Stomach smooth muscle (tissue), 2 donors: Measurements from ENCODE around the gene ATP8A1.
"Not testable (repeated sequence)": the region's sequence is repeated elsewhere in the genome, so short reads cannot be mapped to it uniquely, and the experiment has no call there.

Experiments
- H3K27ac ChIP-seq: one replicate; pipeline ENCODE4 v1.7.0; 2013; ENCODE audit warnings: mild to moderate bottlenecking, low read length, inconsistent platforms
- H3K27me3 ChIP-seq, 2 donors: one replicate each; pipeline ENCODE4 v1.7.0; 2013; ENCODE audit warnings: low read length in 2 of 2; ENCODE audit not compliant: insufficient read depth in 2 of 2, control insufficient read depth in 1 of 2
- H3K36me3 ChIP-seq, 2 donors: one replicate each; pipeline ENCODE4 v1.7.0; 2013; ENCODE audit warnings: low read length in 2 of 2; ENCODE audit not compliant: control insufficient read depth in 2 of 2, insufficient read depth in 2 of 2
- H3K4me1 ChIP-seq: one replicate; pipeline ENCODE4 v1.7.0; 2013; ENCODE audit warnings: low read length; ENCODE audit not compliant: control insufficient read depth, insufficient read depth
- H3K4me3 ChIP-seq, 2 donors: one replicate each; pipeline ENCODE4 v1.7.0; 2013; ENCODE audit warnings: low read length in 2 of 2
- H3K9ac ChIP-seq, 2 donors: one replicate each; pipeline ENCODE4 v1.7.0; 2013; ENCODE audit warnings: low read length in 2 of 2, mild to moderate bottlenecking in 1 of 2
- H3K9me3 ChIP-seq, 2 donors: one replicate each; pipeline ENCODE4 v1.7.0; 2013; ENCODE audit warnings: low read length in 2 of 2; ENCODE audit not compliant: control insufficient read depth in 2 of 2
- donor health status: healthy.
- donor health status: Pancreatic carcinoma.

ATP8A1 gene

DNA sequence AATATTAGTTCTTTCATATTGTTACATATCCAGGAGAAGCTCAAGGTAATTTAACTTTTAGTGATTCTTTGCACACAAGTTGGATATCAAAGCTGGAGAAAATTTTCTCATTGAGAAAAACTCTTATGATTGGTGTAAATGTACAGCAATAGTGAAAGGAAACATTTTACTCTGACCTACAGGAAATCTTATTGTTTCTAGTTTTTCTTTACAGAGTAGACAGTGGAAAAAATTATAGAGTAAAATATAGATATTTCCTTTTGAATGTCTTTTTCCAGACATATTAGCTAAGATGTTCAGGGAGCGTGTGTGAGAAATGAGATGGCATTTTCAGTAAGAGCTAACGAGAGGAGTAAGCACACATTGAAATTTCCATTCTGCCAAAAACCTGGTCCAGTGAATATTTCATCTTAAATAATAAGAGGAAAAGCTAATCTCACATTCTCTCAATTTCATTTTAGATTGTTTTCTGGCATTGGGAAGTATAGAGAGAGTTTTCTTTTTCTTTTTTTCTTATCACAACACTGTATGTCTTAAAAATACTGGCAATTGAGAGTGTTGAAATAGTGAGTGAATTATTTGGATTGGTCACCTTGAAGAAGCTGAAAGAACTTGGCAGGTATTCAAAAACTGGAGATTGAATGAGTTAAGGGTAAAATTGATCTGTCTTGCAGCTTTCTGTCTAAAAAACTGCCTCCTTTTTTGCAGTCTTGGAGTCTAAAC lies 15.6 kb upstream of the ATP8A1 start:
- Histone ChIP-seq H3K27ac (no peak overlapping the region), H3K4me1 (no peaks in the 10 kb centered on the region), H3K9ac (no peak overlapping the region), H3K9me3 (no peaks in the 10 kb centered on the region), H3K36me3 (no peaks in the 10 kb centered on the region), H3K27me3 (no peaks in the 10 kb centered on the region), H3K4me3 (no peak overlapping the region)

GRCh38 chr4:42671431-42672194 lies 14.7 kb upstream of the ATP8A1 start:
- no peaks in the 10 kb centered on the region for H3K9me3 ChIP-seq
- no peak overlapping the region for H3K4me3 ChIP-seq
- H3K27ac ChIP-seq = no peak overlapping the region
- no peak overlapping the region for H3K9ac ChIP-seq
- H3K4me1 ChIP-seq = no peaks in the 10 kb centered on the region
- no peaks in the 10 kb centered on the region for H3K36me3 ChIP-seq
- no peaks in the 10 kb centered on the region for H3K27me3 ChIP-seq

GRCh38 chr4:42658261-42658660 lies 1.4 kb upstream of the ATP8A1 start:
- Histone ChIP-seq H3K4me3 (peak overlapping the region in 1 of 2 donors; percentile 89), H3K4me1 (peaks cover 20% of the 10 kb centered on the region), H3K27ac (peak overlapping the region; percentile 91), H3K36me3 (no peaks in the 10 kb centered on the region), H3K9ac (peak overlapping the region; percentile 31 to 72), H3K9me3 (no peaks in the 10 kb centered on the region), H3K27me3 (no peaks in the 10 kb centered on the region)

DNA sequence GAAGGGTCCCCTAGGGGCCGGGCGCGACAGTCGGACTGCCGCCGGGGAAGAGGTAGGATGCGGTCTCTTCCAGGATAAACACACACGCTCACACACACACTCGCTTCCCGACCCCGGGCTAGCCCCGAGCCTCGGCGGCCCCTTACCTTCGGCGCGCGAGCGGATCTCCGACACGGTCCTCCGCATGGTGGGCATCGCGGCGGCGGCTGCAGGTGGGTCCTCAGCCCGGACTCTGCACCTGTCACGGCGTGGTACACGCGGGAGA lies 294 bp downstream of the ATP8A1 start:
- H3K9ac ChIP-seq = peak overlapping the region; percentile 64 to 69
- H3K27ac ChIP-seq = no peak overlapping the region
- H3K9me3 ChIP-seq = peaks cover 0 to 1% of the 10 kb centered on the region in 2 donors
- H3K36me3 ChIP-seq = no peaks in the 10 kb centered on the region
- H3K4me1 ChIP-seq = peaks cover 20% of the 10 kb centered on the region
- H3K27me3 ChIP-seq = no peaks in the 10 kb centered on the region
- peak overlapping the region; percentile 86 to 89 for H3K4me3 ChIP-seq

GRCh38 chr4:42655921-42656678 lies 805 bp downstream of the ATP8A1 start:
- H3K9me3 ChIP-seq = peaks cover 0 to 2% of the 10 kb centered on the region in 2 donors
- H3K27me3 ChIP-seq = no peaks in the 10 kb centered on the region
- peak overlapping the region; percentile 64 to 69 for H3K9ac ChIP-seq
- peak overlapping the region; percentile 86 to 89 for H3K4me3 ChIP-seq
- H3K36me3 ChIP-seq = no peaks in the 10 kb centered on the region
- no peak overlapping the region for H3K27ac ChIP-seq
- H3K4me1 ChIP-seq = peaks cover 20% of the 10 kb centered on the region

DNA sequence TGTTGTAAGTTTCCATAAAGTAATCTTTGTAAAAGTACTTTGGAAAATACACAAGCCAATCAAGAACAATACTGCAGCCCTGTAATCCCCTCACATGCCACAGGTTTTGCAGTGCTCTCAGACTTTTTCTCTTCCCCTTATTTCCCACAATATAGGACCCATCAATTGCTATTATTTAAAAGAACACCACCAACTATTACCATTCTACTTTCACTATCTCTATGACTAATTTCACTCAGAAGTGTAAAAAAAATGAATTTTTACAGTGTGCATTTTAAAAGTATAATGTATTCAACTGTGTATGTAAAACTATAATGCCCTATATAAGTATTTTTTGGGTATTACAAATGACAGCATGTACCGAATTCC lies 1.7 kb downstream of the ATP8A1 start:
- peak overlapping the region; percentile 13 to 64 for H3K9ac ChIP-seq
- peaks cover 20% of the 10 kb centered on the region for H3K4me1 ChIP-seq
- H3K27me3 ChIP-seq = no peaks in the 10 kb centered on the region
- no peaks in the 10 kb centered on the region for H3K36me3 ChIP-seq
- no peak overlapping the region for H3K27ac ChIP-seq
- H3K4me3 ChIP-seq = peak overlapping the region; percentile 86 to 89
- peaks cover 0 to 2% of the 10 kb centered on the region in 2 donors for H3K9me3 ChIP-seq

GRCh38 chr4:42654631-42655268 lies 2.2 kb downstream of the ATP8A1 start:
- Histone ChIP-seq H3K36me3 (no peaks in the 10 kb centered on the region), H3K27ac (no peak overlapping the region), H3K4me3 (peak overlapping the region in 1 of 2 donors; percentile 89), H3K27me3 (no peaks in the 10 kb centered on the region), H3K4me1 (peaks cover 20% of the 10 kb centered on the region), H3K9ac (peak overlapping the region in 1 of 2 donors; percentile 13), H3K9me3 (peaks cover 0 to 2% of the 10 kb centered on the region in 2 donors)

GRCh38 chr4:42653626-42654560 lies 3.0 kb downstream of the ATP8A1 start:
- Histone ChIP-seq H3K36me3 (no peaks in the 10 kb centered on the region), H3K27me3 (no peaks in the 10 kb centered on the region), H3K4me1 (peaks cover 20% of the 10 kb centered on the region), H3K4me3 (peak overlapping the region in 1 of 2 donors; percentile 1), H3K9me3 (peaks cover 0 to 2% of the 10 kb centered on the region in 2 donors), H3K27ac (no peak overlapping the region), H3K9ac (no peak overlapping the region)

DNA sequence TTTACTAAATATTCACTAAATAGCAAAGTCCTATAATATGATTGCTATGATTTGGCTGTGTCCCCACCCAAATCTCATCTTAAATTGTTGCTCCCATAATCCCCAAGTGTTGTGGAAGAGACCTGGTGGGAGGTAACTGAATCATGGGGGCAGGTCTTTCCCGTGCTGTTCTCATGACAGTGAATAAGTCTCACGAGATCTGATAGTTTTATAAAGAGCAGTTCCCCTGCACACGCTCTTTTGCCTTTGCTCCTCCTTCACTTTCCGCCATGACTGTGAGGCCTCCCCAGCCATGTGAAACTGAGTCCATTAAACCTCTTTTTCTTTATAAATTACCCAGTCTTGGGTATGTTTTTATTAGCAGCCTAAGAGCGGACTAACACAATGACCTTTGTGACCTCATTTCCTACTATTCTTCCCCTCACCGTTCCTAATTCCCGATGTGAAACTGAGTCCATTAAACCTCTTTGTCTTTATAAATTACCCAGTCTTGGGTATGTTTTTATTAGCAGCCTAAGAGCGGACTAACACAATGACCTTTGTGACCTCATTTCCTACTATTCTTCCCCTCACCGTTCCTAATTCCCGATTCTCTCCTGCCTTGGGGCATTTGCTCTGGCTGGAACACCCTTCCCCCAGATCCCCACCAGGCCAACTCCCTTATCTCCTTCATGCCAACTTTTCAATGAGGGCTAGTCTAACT lies 4.2 kb downstream of the ATP8A1 start:
- not testable (repeated sequence) for H3K36me3 ChIP-seq, H3K9ac ChIP-seq, H3K4me3 ChIP-seq, H3K27me3 ChIP-seq, H3K27ac ChIP-seq, H3K9me3 ChIP-seq
- peaks cover 14% of the 10 kb centered on the region for H3K4me1 ChIP-seq
